ENCODE measurements around the gene CCDC66. TPM values are rescaled to one million over a fixed set of nuclear protein-coding genes. Genes with fewer than 3 reads are reported as not detected.
A peak's percentile ranks its signal among the peaks of the same experiment; 100 is the strongest.

CCDC66 gene
- total and polyA plus RNA-seq, 12 donors, result 4.7 to 18.6 (median 12.8) TPM

DNA sequence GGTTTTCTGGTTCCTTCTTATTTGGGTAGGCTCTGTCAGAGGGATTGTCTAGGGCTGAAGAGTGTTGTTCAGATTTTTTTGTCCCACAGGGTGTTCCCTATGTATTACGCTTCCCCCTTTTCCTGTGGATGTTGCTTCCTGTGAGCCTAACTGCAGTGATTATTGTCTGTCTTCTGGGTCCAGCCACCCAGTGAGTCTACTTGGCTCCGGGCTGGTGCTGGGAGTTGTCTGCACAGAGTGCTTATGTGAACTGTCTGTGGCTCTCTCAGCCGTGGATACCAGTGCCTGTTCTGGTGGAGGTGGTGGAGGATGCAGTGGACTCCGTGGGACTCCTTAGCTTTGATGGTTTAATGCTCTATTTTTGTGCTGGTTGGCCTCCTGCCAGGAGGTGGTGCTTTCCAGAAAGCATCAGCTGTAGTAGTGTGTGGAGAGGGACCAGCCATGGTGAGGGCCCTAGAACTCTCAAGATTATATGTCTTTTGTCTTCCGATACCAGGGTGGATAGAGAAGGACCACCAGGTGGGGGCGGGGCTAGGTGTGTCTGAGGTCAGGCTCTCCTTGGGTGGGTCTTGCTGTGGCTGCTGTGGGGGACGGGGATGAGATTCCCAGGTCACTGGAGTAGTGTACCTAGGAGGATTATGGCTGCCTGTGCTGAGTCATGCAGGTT is 53.8 kb downstream of the CCDC66 start:
- intact Hi-C loops (cut with DNase I), result no loop called here
- WGBS, 2 donors, result 56 to 61% methylated on average over 7 of the region's 7 CpGs
- H3K36me3 ChIP-seq, result peaks cover 0 to 51% (median 9%) of the 10 kb centered on the region in 9 donors
- TF ChIP-seq, protein P1, sequence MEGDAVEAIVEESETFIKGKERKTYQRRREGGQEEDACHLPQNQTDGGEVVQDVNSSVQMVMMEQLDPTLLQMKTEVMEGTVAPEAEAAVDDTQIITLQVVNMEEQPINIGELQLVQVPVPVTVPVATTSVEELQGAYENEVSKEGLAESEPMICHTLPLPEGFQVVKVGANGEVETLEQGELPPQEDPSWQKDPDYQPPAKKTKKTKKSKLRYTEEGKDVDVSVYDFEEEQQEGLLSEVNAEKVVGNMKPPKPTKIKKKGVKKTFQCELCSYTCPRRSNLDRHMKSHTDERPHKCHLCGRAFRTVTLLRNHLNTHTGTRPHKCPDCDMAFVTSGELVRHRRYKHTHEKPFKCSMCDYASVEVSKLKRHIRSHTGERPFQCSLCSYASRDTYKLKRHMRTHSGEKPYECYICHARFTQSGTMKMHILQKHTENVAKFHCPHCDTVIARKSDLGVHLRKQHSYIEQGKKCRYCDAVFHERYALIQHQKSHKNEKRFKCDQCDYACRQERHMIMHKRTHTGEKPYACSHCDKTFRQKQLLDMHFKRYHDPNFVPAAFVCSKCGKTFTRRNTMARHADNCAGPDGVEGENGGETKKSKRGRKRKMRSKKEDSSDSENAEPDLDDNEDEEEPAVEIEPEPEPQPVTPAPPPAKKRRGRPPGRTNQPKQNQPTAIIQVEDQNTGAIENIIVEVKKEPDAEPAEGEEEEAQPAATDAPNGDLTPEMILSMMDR (IDR thresholded peaks at IDR 0.05), result no peak
- DNase-seq (peak in 1 of 2 donors; percentile 21), ATAC-seq (peak in 6 of 8 donors; percentile 39 to 70 (median 56))
- H3K27me3 ChIP-seq, result no peaks in the 10 kb centered on the region
- H3K27ac ChIP-seq, result peak overlapping the region in 1 of 10 donors; percentile 24
- H3K4me1 ChIP-seq, result peaks cover 0 to 17% (median 9%) of the 10 kb centered on the region in 9 donors
- peaks cover 0 to 11% (median 0%) of the 10 kb centered on the region in 11 donors for H3K9me3 ChIP-seq
- no peak overlapping the region for H3K4me3 ChIP-seq

DNA sequence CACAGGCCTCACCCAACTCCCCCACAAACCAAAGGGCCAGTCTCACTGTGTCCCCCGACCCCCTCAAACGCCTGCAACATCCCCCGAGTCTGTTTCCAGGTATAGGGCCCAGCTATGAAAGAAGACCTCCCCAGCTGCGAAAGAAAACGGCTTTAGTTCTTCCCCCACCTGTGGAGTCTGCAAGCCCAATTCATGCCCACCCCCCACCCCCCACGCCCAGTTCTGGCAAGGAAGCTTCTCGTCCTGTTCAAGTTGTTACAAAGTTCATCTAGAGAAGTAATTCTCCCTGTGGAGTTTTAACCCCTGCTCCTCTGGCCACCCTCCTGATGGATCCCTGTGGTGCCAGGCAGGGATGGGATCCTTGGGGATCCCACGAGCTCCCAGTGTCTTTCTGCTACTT is 54.4 kb downstream of the CCDC66 start:
- Histone ChIP-seq H3K9me3 (peaks cover 0 to 8% (median 0%) of the 10 kb centered on the region in 11 donors), H3K4me3 (no peak overlapping the region), H3K4me1 (peaks cover 0 to 17% (median 9%) of the 10 kb centered on the region in 9 donors), H3K36me3 (peaks cover 0 to 51% (median 4%) of the 10 kb centered on the region in 9 donors), H3K27ac (no peak overlapping the region), H3K27me3 (no peaks in the 10 kb centered on the region)
- no peak for DNase-seq
- 76 to 82% methylated on average over 7 to 8 of the region's 8 CpGs for WGBS, 2 donors
- TF ChIP-seq, protein P1 (IDR thresholded peaks at IDR 0.05), result no peak
- intact Hi-C loops (cut with DNase I), result no loop called here
- ATAC-seq, result peak in 1 of 8 donors; percentile 22

DNA sequence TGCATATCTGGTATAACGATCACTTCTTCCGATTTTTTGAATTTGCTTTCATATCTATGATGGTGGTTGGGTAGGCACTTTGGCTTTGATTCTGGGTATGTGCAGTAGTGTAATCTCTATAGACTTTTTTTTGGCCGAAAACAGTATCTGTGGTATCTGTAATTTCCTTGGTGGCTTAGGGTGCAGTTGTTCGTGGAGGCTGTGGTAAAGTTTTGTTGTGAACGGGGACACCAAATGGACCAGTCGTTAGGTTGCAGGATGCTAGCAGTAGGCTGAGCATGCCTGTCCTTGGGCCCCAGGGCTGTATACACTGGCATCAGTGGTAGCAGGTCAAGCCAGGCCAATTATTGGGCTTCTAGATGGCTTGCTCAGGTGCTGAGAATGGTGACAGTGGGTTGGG is 55.2 kb downstream of the CCDC66 start:
- Histone ChIP-seq H3K9me3 (peaks cover 0 to 3% (median 0%) of the 10 kb centered on the region in 11 donors), H3K36me3 (peaks cover 0 to 51% (median 3%) of the 10 kb centered on the region in 9 donors), H3K4me1 (peaks cover 0 to 17% (median 9%) of the 10 kb centered on the region in 9 donors), H3K4me3 (no peak overlapping the region), H3K27ac (no peak overlapping the region), H3K27me3 (no peaks in the 10 kb centered on the region)
- ATAC-seq (peak in 1 of 8 donors; percentile 34), DNase-seq (no peak)
- TF ChIP-seq, protein P1 (IDR thresholded peaks at IDR 0.05), result no peak
- intact Hi-C loops (cut with DNase I), result no loop called here
- 96% methylated on average over 6 of the region's 6 CpGs for WGBS, 2 donors

DNA sequence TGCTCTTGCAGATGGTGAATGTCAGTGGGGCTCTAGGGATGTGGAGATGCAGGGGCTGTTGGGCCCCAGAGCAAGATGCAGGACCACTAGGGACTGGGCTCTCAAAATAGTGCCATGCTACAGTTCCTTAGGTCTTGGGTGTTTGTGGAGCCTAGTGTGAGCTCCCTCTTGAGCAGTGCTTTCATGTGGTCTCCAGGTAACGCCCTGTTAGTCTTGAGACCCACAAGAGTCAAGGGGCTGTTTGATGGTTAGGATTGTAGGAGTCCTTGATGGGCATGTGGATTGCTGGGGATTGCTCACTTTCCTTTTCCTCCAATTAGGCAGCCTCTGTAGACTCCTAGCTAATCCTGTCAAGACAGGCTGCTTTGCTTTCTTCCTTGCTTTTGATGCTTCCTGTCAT is 56.0 kb downstream of the CCDC66 start:
- ATAC-seq (peak in 1 of 8 donors; percentile 10), DNase-seq (no peak)
- TF ChIP-seq, protein P1 (IDR thresholded peaks at IDR 0.05), result no peak
- no peak overlapping the region for H3K4me3 ChIP-seq
- WGBS, 2 donors, result 100% methylated on average over 1 of the region's 1 CpG
- intact Hi-C loops (cut with DNase I), result no loop called here
- H3K27ac ChIP-seq, result no peak overlapping the region
- H3K27me3 ChIP-seq, result no peaks in the 10 kb centered on the region
- peaks cover 0 to 2% (median 0%) of the 10 kb centered on the region in 11 donors for H3K9me3 ChIP-seq
- H3K4me1 ChIP-seq, result peaks cover 0 to 17% (median 9%) of the 10 kb centered on the region in 9 donors
- peaks cover 0 to 59% (median 8%) of the 10 kb centered on the region in 9 donors for H3K36me3 ChIP-seq

Measured in heart right ventricle (tissue), 16 donors.